ENCODE measurements around the gene ZNF350. TPM values are rescaled to one million over a fixed set of nuclear protein-coding genes. Genes with fewer than 3 reads are reported as not detected.
A peak's percentile ranks its signal among the peaks of the same experiment; 100 is the strongest.

The ZNF350 gene
- total and polyA plus RNA-seq, 2 of the 13 experiments (the other 11 are each of a cell fraction or from before 2014, with no cell fraction given) = 3.7 to 6.9 TPM

DNA sequence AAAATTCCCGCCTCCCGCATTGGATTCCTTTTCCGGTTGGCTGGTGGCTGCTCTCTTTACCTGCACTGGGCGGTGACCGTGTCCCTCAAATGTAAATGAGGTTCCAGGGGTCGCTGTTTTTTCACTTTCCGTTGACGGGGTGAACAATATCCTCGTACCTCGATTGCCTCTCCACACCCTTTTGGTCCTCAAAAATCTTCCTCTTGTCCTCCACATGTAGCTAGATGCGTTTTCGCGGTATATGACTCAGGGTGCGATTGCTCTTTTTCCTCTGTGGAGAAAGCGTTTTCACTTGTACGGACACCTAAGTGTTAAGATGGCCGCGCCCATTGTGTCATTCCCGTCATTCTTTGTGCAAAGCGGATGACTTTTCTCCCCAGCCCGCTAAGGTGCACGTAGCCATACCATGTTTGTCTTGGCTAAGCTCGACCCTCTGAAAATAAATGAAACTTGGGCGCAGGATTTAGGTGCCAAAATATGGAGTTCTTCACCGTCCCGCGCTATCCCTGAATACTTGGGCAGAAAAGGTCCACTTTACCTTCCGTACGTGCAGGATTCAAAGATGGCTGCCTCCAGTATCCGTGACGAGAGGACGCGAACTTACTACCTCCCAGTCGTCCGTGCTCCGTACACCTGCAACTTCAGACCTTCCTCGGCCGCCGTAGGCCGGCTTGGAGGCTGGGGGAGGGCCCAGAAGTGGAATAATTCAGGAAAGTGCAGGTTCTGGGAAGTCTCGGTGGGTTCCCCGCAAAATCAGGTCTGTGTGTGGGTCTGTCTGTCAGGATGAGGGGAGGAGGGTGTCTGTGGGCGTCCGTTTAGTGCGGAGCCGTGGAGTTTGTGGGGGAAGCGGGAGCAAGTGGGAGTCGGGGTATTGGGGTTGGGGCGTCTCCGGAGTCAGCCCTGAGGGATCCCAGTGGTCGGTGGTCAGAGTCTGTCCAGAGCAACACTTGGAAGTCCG is 59.6 kb downstream of the ZNF350 start, which contains the start of gene ZNF613 (continued):
- TF ChIP-seq, protein P1, sequence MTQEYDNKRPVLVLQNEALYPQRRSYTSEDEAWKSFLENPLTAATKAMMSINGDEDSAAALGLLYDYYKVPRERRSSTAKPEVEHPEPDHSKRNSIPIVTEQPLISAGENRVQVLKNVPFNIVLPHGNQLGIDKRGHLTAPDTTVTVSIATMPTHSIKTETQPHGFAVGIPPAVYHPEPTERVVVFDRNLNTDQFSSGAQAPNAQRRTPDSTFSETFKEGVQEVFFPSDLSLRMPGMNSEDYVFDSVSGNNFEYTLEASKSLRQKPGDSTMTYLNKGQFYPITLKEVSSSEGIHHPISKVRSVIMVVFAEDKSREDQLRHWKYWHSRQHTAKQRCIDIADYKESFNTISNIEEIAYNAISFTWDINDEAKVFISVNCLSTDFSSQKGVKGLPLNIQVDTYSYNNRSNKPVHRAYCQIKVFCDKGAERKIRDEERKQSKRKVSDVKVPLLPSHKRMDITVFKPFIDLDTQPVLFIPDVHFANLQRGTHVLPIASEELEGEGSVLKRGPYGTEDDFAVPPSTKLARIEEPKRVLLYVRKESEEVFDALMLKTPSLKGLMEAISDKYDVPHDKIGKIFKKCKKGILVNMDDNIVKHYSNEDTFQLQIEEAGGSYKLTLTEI (CRISPR knock-in tag; conservative IDR thresholded peaks at IDR 0.05) = no peak
- TF ChIP-seq, protein P2, sequence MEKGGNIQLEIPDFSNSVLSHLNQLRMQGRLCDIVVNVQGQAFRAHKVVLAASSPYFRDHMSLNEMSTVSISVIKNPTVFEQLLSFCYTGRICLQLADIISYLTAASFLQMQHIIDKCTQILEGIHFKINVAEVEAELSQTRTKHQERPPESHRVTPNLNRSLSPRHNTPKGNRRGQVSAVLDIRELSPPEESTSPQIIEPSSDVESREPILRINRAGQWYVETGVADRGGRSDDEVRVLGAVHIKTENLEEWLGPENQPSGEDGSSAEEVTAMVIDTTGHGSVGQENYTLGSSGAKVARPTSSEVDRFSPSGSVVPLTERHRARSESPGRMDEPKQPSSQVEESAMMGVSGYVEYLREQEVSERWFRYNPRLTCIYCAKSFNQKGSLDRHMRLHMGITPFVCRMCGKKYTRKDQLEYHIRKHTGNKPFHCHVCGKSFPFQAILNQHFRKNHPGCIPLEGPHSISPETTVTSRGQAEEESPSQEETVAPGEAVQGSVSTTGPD (CRISPR knock-in tag; IDR thresholded peaks at IDR 0.05) = no peak
- no peak for TF ChIP-seq RNF2 (conservative IDR thresholded peaks at IDR 0.05; ENCODE audit: low read depth)
- TF ChIP-seq, protein P3, sequence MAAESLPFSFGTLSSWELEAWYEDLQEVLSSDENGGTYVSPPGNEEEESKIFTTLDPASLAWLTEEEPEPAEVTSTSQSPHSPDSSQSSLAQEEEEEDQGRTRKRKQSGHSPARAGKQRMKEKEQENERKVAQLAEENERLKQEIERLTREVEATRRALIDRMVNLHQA (CRISPR knock-in tag; IDR thresholded peaks at IDR 0.05) = no peak
- TF ChIP-seq HNRNPH1 (optimal IDR thresholded peaks at IDR 0.05; ENCODE audit: low read depth, low read length) = no peak
- no peak for TF ChIP-seq ZC3H4 (CRISPR knock-in tag; IDR thresholded peaks at IDR 0.05; ENCODE audit: borderline replicate concordance)
- TF ChIP-seq MBD4 (IDR thresholded peaks at IDR 0.05; ENCODE audit: borderline replicate concordance, low read length) = no peak; the same call in 1 of the 2 replicates
- peak; percentile 30; the same call in 1 of the 2 replicates for TF ChIP-seq GABPA (IDR thresholded peaks at IDR 0.05; ENCODE audit: low read depth, low read length)
- peak; percentile 84 for TF ChIP-seq GABPA (CRISPR knock-in tag; IDR thresholded peaks at IDR 0.05; ENCODE audit: low read depth)
- no peak for TF ChIP-seq ZNF160 (CRISPR knock-in tag; IDR thresholded peaks at IDR 0.05)
- peak; percentile 55 for TF ChIP-seq ZEB1 (IDR thresholded peaks at IDR 0.05; ENCODE audit: insufficient replicate concordance, low read depth)
- no peak for TF ChIP-seq SSRP1 (CRISPR knock-in tag; IDR thresholded peaks at IDR 0.05)
- no peak; the same call in 1 of the 2 replicates for TF ChIP-seq AHR (CRISPR knock-in tag; IDR thresholded peaks at IDR 0.05)
- TF ChIP-seq ZFX (CRISPR knock-in tag; IDR thresholded peaks at IDR 0.05; ENCODE audit: low read depth) = peak; percentile 71
- peak; percentile 69; the same call in 1 of the 2 replicates for TF ChIP-seq CHD4 (IDR thresholded peaks at IDR 0.05; ENCODE audit: borderline replicate concordance, low read length)
- no peak for TF ChIP-seq ZNF124 (CRISPR knock-in tag; IDR thresholded peaks at IDR 0.05)
- TF ChIP-seq ARID5B (CRISPR knock-in tag; IDR thresholded peaks at IDR 0.05) = no peak
- no peak for TF ChIP-seq ZNF20 (CRISPR knock-in tag; IDR thresholded peaks at IDR 0.05)
- TF ChIP-seq ZBTB20 (CRISPR knock-in tag; IDR thresholded peaks at IDR 0.05; ENCODE audit: borderline replicate concordance, low read depth) = peak; percentile 14; the same call in 1 of the 2 replicates
- no peak for TF ChIP-seq ZNF784 (CRISPR knock-in tag; IDR thresholded peaks at IDR 0.05; ENCODE audit: borderline replicate concordance)
- no peak for TF ChIP-seq ZNF75D (CRISPR knock-in tag; IDR thresholded peaks at IDR 0.05; ENCODE audit: borderline replicate concordance)

All from HepG2 (cell line).